OCI-LY7 (cell line): ENCODE data around the gene TOLLIP. TPM values are rescaled to one million over a fixed set of nuclear protein-coding genes. Genes with fewer than 3 reads are reported as not detected.
"Not testable (repeated sequence)": the region's sequence is repeated elsewhere in the genome, so short reads cannot be mapped to it uniquely, and the experiment has no call there.

Source experiments
- BruUV-seq: library from RNA; stranded (reverse); fragments of 400-500 nt; replicated peaks from 2 replicates; lab custom pipeline; 2021; lab: Mats Ljungman, UMichigan
- CTCF ChIA-PET: fragments of 300-600 bp; sonication (Branson Sonifier 250); formaldehyde crosslinking; loops from one replicate; lab custom pipeline; 2022; ENCODE audit warnings: antibody characterized with exemption; ENCODE audit not compliant: unreplicated experiment; lab: Charles Lee
- POLR2A ChIA-PET: fragments of 300-600 bp; sonication (Branson Sonifier 250); formaldehyde crosslinking; loops from one replicate; lab custom pipeline; 2022; ENCODE audit warnings: antibody characterized with exemption; lab: Charles Lee
- DNase-seq: peaks from one replicate; pipeline ENCODE4 v3.0.0-alpha.2; 2015; ENCODE audit warnings: low spot score
- H2AFZ ChIP-seq: fragments of 200-600 bp; sonication (generic), shearing (Covaris generic); 2 replicates; pipeline ENCODE4 v1.6.1; 2014; ENCODE audit warnings: mild to moderate bottlenecking, antibody characterized with exemption, low read length, moderate library complexity
- H3K27ac ChIP-seq: fragments of 200-600 bp; sonication (generic); 2 replicates; pipeline ENCODE4 v1.5.1; 2014; ENCODE audit warnings: mixed run types, low read depth, mild to moderate bottlenecking, moderate library complexity, low read length, inconsistent platforms; ENCODE audit not compliant: poor library complexity, severe bottlenecking
- H3K36me3 ChIP-seq: fragments of 200-600 bp; sonication (generic); 2 replicates; pipeline ENCODE4 v1.6.1; 2014; ENCODE audit warnings: mild to moderate bottlenecking, antibody characterized with exemption, low read length, moderate library complexity, mixed read lengths; ENCODE audit not compliant: insufficient read depth
- H3K4me1 ChIP-seq: fragments of 200-600 bp; sonication (generic); 2 replicates; pipeline ENCODE4 v1.5.1; 2014; ENCODE audit warnings: mild to moderate bottlenecking, low read length; ENCODE audit not compliant: insufficient read depth, poor library complexity, severe bottlenecking
- H3K4me2 ChIP-seq: fragments of 200-600 bp; sonication (generic); 2 replicates; pipeline ENCODE4 v1.6.1; 2014; ENCODE audit warnings: mild to moderate bottlenecking, low read length
- H3K4me3 ChIP-seq: fragments of 200-600 bp; sonication (generic); 2 replicates; pipeline ENCODE4 v1.5.1; 2014; ENCODE audit warnings: mild to moderate bottlenecking, low read depth, low read length; ENCODE audit not compliant: poor library complexity, severe bottlenecking
- H3K79me2 ChIP-seq: fragments of 200-600 bp; sonication (generic); 2 replicates; pipeline ENCODE4 v1.6.1; 2016; ENCODE audit warnings: low read depth, mild to moderate bottlenecking, low read length, moderate library complexity, mixed read lengths; ENCODE audit not compliant: insufficient read depth
- H3K9me2 ChIP-seq: fragments of 200-600 bp; sonication (generic); 2 replicates; pipeline ENCODE4 v1.6.1; 2016; ENCODE audit warnings: mild to moderate bottlenecking, low read length, mixed read lengths; ENCODE audit not compliant: insufficient read depth
- H3K9me3 ChIP-seq: fragments of 200-600 bp; sonication (generic); 2 replicates; pipeline ENCODE4 v1.6.1; 2014; ENCODE audit warnings: mild to moderate bottlenecking, mixed run types, low read length, mixed read lengths
- H4K20me1 ChIP-seq: fragments of 200-600 bp; sonication (generic); 2 replicates; pipeline ENCODE4 v1.6.1; 2014; ENCODE audit warnings: mild to moderate bottlenecking, antibody characterized with exemption, low read length, moderate library complexity, mixed read lengths; ENCODE audit not compliant: insufficient read depth
- EZH2phosphoT487 ChIP-seq: fragments of 200-600 bp; sonication (generic); IDR thresholded peaks from 2 replicates; pipeline ENCODE4 v1.6.1; 2018; ENCODE audit warnings: low read depth, borderline replicate concordance, mild to moderate bottlenecking, mixed run types, antibody characterized with exemption, low read length, moderate library complexity, mixed read lengths
- intact Hi-C: fragments of 100-400 bp; cut with micrococcal nuclease; formaldehyde crosslinking; loops from one replicate; pipeline ENCODE4 v1.10.0; 2022; ENCODE audit not compliant: unreplicated experiment
- total RNA-seq, 2 experiments: library from RNA; depleted of rRNA in 1 of 2; stranded (reverse); fragments of >200 nt in 1 of 2; shearing (Covaris generic) in 1 of 2; gene quantifications; 2 replicates each; pipeline ENCODE4 v1.2.3, GENCODE V29; 2014 to 2022
- TF ChIP-seq, protein P1 (sequence below): fragments of 200-600 bp; sonication (generic); conservative IDR thresholded peaks from 2 replicates; pipeline ENCODE4 v1.5.1; 2014; ENCODE audit warnings: mild to moderate bottlenecking, antibody characterized with exemption, low read length, moderate library complexity, mixed read lengths

TOLLIP gene
- total RNA-seq, 2 experiments from 2014 or later, result 15.9 to 37.1 TPM

DNA sequence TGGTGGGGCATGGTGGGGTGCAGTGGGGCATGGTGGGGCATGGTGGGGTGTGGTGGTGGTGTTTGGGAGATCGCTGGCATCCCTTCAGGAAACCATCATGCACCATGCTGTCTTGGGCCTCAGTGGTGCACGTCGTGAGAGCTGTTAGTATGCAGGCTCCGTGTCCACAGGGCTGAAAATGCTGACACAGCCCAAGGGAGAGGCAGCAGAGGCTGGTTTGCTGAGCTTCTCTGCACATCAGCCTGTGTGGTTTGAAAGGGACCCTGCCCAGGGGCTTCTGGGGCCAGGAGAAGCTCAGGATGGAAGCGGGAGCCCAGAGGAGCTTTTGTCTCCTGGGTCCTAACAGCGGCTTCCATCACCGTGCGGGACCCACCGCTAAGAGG lies 56.3 kb downstream of the TOLLIP start:
- intact Hi-C loops, result no loop called here
- H3K27ac ChIP-seq, result no peak overlapping the region
- no peak overlapping the region for H3K4me2 ChIP-seq
- H2AFZ ChIP-seq, result no peak overlapping the region
- DNase-seq, result no peak
- 0 out of 2 replicates have a peak, but pooled peaks cover 3% of the 10 kb centered on the region for H3K9me3 ChIP-seq
- H3K4me3 ChIP-seq, result no peak overlapping the region
- H3K79me2 ChIP-seq, result no peaks in the 10 kb centered on the region
- H3K36me3 ChIP-seq, result no peaks in the 10 kb centered on the region
- POLR2A ChIA-PET, result no interaction called here
- CTCF ChIA-PET, result no interaction called here
- H3K9me2 ChIP-seq, result no peaks in the 10 kb centered on the region
- no peaks in the 10 kb centered on the region for H3K4me1 ChIP-seq
- no peaks in the 10 kb centered on the region for H4K20me1 ChIP-seq
- BruUV-seq, result no TSS peak
- TF ChIP-seq EZH2phosphoT487, result no peak
- TF ChIP-seq, protein P1, sequence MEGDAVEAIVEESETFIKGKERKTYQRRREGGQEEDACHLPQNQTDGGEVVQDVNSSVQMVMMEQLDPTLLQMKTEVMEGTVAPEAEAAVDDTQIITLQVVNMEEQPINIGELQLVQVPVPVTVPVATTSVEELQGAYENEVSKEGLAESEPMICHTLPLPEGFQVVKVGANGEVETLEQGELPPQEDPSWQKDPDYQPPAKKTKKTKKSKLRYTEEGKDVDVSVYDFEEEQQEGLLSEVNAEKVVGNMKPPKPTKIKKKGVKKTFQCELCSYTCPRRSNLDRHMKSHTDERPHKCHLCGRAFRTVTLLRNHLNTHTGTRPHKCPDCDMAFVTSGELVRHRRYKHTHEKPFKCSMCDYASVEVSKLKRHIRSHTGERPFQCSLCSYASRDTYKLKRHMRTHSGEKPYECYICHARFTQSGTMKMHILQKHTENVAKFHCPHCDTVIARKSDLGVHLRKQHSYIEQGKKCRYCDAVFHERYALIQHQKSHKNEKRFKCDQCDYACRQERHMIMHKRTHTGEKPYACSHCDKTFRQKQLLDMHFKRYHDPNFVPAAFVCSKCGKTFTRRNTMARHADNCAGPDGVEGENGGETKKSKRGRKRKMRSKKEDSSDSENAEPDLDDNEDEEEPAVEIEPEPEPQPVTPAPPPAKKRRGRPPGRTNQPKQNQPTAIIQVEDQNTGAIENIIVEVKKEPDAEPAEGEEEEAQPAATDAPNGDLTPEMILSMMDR, result no peak

DNA sequence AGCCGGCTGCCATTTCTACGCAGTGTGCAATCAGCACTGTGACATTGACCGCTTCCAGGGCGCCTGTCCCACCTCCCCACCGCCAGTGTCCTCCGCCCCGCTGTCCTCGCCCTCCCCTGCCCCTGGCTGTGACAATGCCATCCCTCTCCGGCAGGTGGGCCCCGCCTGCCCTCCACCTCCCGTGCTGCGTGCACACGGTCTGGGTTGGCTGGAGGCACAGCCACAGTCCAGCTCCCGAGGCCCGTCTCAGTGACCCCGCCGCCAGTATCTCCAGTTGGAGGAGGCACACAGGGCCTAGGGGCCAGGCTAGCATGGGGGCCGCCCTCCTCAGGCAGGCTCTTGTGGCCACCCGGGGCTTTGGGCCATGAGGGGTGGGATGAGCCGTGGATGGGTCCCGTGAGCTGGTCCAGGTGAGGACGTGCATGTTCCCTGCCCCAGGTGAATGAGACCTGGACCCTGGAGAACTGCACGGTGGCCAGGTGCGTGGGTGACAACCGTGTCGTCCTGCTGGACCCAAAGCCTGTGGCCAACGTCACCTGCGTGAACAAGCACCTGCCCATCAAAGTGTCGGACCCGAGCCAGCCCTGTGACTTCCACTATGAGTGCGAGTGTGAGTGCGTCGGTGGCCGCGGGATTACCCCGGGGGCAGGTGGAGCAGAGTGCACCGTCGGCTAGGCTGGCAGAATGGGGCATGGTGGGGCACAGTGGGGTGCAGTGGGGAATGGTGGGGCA lies 56.9 kb downstream of the TOLLIP start:
- no peak overlapping the region for H2AFZ ChIP-seq
- no peaks in the 10 kb centered on the region for H3K9me2 ChIP-seq
- intact Hi-C loops, result no loop called here
- H3K79me2 ChIP-seq, result no peaks in the 10 kb centered on the region
- H3K4me3 ChIP-seq, result no peak overlapping the region
- CTCF ChIA-PET, result no interaction called here
- POLR2A ChIA-PET, result no interaction called here
- DNase-seq, result no peak
- no peak overlapping the region for H3K27ac ChIP-seq
- no peaks in the 10 kb centered on the region for H4K20me1 ChIP-seq
- 0 out of 2 replicates have a peak, but pooled peaks cover 3% of the 10 kb centered on the region for H3K9me3 ChIP-seq
- TF ChIP-seq, protein P1, result no peak
- TF ChIP-seq EZH2phosphoT487, result no peak
- H3K4me2 ChIP-seq, result no peak overlapping the region
- BruUV-seq, result no TSS peak
- no peaks in the 10 kb centered on the region for H3K4me1 ChIP-seq
- H3K36me3 ChIP-seq, result no peaks in the 10 kb centered on the region

GRCh38 chr11:1251236-1251770 lies 58.1 kb downstream of the TOLLIP start:
- Histone ChIP-seq H3K4me3 (no peak overlapping the region), H3K27ac (no peak overlapping the region), H2AFZ (no peak overlapping the region), H3K36me3 (no peaks in the 10 kb centered on the region), H3K79me2 (no peaks in the 10 kb centered on the region), H3K4me1 (no peaks in the 10 kb centered on the region), H3K4me2 (no peak overlapping the region), H3K9me3 (0 out of 2 replicates have a peak, but pooled peaks cover 3% of the 10 kb centered on the region), H4K20me1 (no peaks in the 10 kb centered on the region), H3K9me2 (no peaks in the 10 kb centered on the region)
- no TSS peak for BruUV-seq
- DNase-seq, result no peak
- POLR2A ChIA-PET, result no interaction called here
- intact Hi-C loops, result no loop called here
- no peak for TF ChIP-seq EZH2phosphoT487
- TF ChIP-seq, protein P1, result no peak
- CTCF ChIA-PET, result interaction anchor here (0.6 kb wide), 1 partner anchor 347 kb away, joined by 5 read pairs; the partner anchor contains the start of gene KRTAP5-2

GRCh38 chr11:1250411-1250810 lies 59.0 kb downstream of the TOLLIP start:
- BruUV-seq, H3K36me3 ChIP-seq, H3K9me3 ChIP-seq, intact Hi-C loops, DNase-seq, H2AFZ ChIP-seq, H4K20me1 ChIP-seq, H3K4me2 ChIP-seq, H3K27ac ChIP-seq, POLR2A ChIA-PET, H3K9me2 ChIP-seq, H3K79me2 ChIP-seq, CTCF ChIA-PET, H3K4me1 ChIP-seq, H3K4me3 ChIP-seq: not testable (repeated sequence)
